ENCODE data around the gene MAPK6.

The MAPK6 gene

GRCh38 chr15:52102463-52102862, 83.4 kb downstream of the MAPK6 start:
- no peak for DNase-seq (ENCODE audit: low read depth in 2 of 2)

- no peak for DNase-seq (ENCODE audit: low read depth in 2 of 2)
Measured at GRCh38 chr15:52103217-52104207, 84.5 kb downstream of the MAPK6 start.

- DNase-seq (ENCODE audit: low read depth in 2 of 2) = no peak
Measured at GRCh38 chr15:52104532-52105004, 85.5 kb downstream of the MAPK6 start.

- no peak for DNase-seq (ENCODE audit: low read depth in 2 of 2)
Measured at GRCh38 chr15:52105846-52106245, 86.8 kb downstream of the MAPK6 start.

- DNase-seq (ENCODE audit: low read depth in 2 of 2) = no peak
Measured at GRCh38 chr15:52106641-52107040, 87.6 kb downstream of the MAPK6 start.

- DNase-seq (ENCODE audit: low read depth in 2 of 2) = no peak
Measured at GRCh38 chr15:52107238-52107637, 88.2 kb downstream of the MAPK6 start.

- no peak for DNase-seq (ENCODE audit: low read depth in 2 of 2)
Measured at GRCh38 chr15:52109559-52110451, 90.8 kb downstream of the MAPK6 start.

GRCh38 chr15:52111517-52112202, 92.6 kb downstream of the MAPK6 start:
- no peak for DNase-seq (ENCODE audit: low read depth in 2 of 2)

- peak in 1 of 2 donors; percentile 44 for DNase-seq (ENCODE audit: low read depth in 2 of 2)
Measured at GRCh38 chr15:52112203-52112750, 93.3 kb downstream of the MAPK6 start.

- DNase-seq (ENCODE audit: low read depth in 2 of 2) = no peak
Measured at GRCh38 chr15:52113235-52113634, 94.2 kb downstream of the MAPK6 start.

- no peak for DNase-seq (ENCODE audit: low read depth in 2 of 2)
Measured at GRCh38 chr15:52113708-52114107, 94.7 kb downstream of the MAPK6 start.

GRCh38 chr15:52114261-52115055, 95.4 kb downstream of the MAPK6 start:
- DNase-seq (ENCODE audit: low read depth in 2 of 2) = no peak

GRCh38 chr15:52115598-52116427, 96.8 kb downstream of the MAPK6 start:
- DNase-seq (ENCODE audit: low read depth in 2 of 2) = no peak
